Astrocyte (in vitro differentiated cells and primary cell): Measurements from ENCODE around the gene NR2F2. TPM values are rescaled to one million over a fixed set of nuclear protein-coding genes. Genes with fewer than 3 reads are reported as not detected.

ENCODE experiments used
- DNase-seq: peaks from one replicate; pipeline ENCODE4 v3.0.0-alpha.2; 2010; ENCODE audit warnings: low read depth
- FAIRE-seq: peaks from 2 replicates; lab custom pipeline; 2011; peaks lifted over from hg19 to GRCh38; lab: Jason Lieb, UNC
- H2AFZ ChIP-seq: 2 replicates; pipeline ENCODE4 v1.6.0; 2012; ENCODE audit warnings: low read depth, low read length, inconsistent platforms
- H3K27ac ChIP-seq: 2 replicates; pipeline ENCODE4 v1.5.1; 2011; ENCODE audit warnings: low read depth, low read length, inconsistent platforms
- H3K27me3 ChIP-seq: 2 replicates; pipeline ENCODE4 v1.6.0; 2011; ENCODE audit warnings: low read length, inconsistent platforms; ENCODE audit not compliant: insufficient read depth
- H3K36me3 ChIP-seq: 2 replicates; pipeline ENCODE4 v1.5.1; 2011; ENCODE audit warnings: low read length, inconsistent platforms; ENCODE audit not compliant: insufficient read depth
- H3K4me1 ChIP-seq: 2 replicates; pipeline ENCODE4 v1.5.1; 2011; ENCODE audit warnings: low read length, inconsistent platforms; ENCODE audit not compliant: insufficient read depth
- H3K4me2 ChIP-seq: 2 replicates; pipeline ENCODE4 v1.6.0; 2012; ENCODE audit warnings: low read length, inconsistent platforms
- H3K4me3 ChIP-seq: 2 replicates; pipeline ENCODE4 v1.5.1; 2011; ENCODE audit warnings: low read depth, mild to moderate bottlenecking, low read length, inconsistent platforms; ENCODE audit not compliant: insufficient read depth
- H3K79me2 ChIP-seq: 2 replicates; pipeline ENCODE4 v1.6.0; 2012; ENCODE audit warnings: mild to moderate bottlenecking, low read length, inconsistent platforms; ENCODE audit not compliant: insufficient read depth
- H3K9ac ChIP-seq: 2 replicates; pipeline ENCODE4 v1.6.0; 2012; ENCODE audit warnings: mild to moderate bottlenecking, low read length, inconsistent platforms
- H3K9me3 ChIP-seq: 2 replicates; pipeline ENCODE4 v1.5.1; 2012; ENCODE audit warnings: low read depth, mild to moderate bottlenecking, low read length, inconsistent platforms; ENCODE audit not compliant: insufficient read depth
- H4K20me1 ChIP-seq: 2 replicates; pipeline ENCODE4 v1.6.0; 2012; ENCODE audit warnings: low read length, inconsistent platforms; ENCODE audit not compliant: insufficient read depth
- H3K27ac Mint-ChIP-seq: one replicate; pipeline ENCODE4 v1.8.0; 2021; ENCODE audit warnings: mild to moderate bottlenecking, mixed read lengths; ENCODE audit not compliant: unreplicated experiment
- H3K27me3 Mint-ChIP-seq: one replicate; pipeline ENCODE4 v1.8.0; 2021; ENCODE audit warnings: low read depth, mixed read lengths; ENCODE audit not compliant: unreplicated experiment
- H3K36me3 Mint-ChIP-seq: one replicate; pipeline ENCODE4 v1.8.0; 2021; ENCODE audit warnings: low read depth, mixed read lengths; ENCODE audit not compliant: unreplicated experiment
- H3K4me1 Mint-ChIP-seq: one replicate; pipeline ENCODE4 v1.8.0; 2021; ENCODE audit warnings: low read depth, mixed read lengths; ENCODE audit not compliant: unreplicated experiment
- H3K4me3 Mint-ChIP-seq: one replicate; pipeline ENCODE4 v1.8.0; 2021; ENCODE audit warnings: mild to moderate bottlenecking, moderate library complexity, mixed read lengths; ENCODE audit not compliant: unreplicated experiment
- H3K9me3 Mint-ChIP-seq: one replicate; pipeline ENCODE4 v1.8.0; 2021; ENCODE audit warnings: mild to moderate bottlenecking, mixed read lengths; ENCODE audit not compliant: unreplicated experiment
- EZH2 ChIP-seq: IDR thresholded peaks from 2 replicates; pipeline ENCODE4 v1.6.1; 2012; ENCODE audit warnings: mild to moderate bottlenecking, low read length, inconsistent platforms; ENCODE audit not compliant: insufficient read depth
- total RNA-seq: library from RNA; stranded (reverse); gene quantifications from 2 replicates; pipeline ENCODE4 v1.2.1, GENCODE V29; 2021
- TF ChIP-seq, protein P1 (sequence below): IDR thresholded peaks from 2 replicates; pipeline ENCODE4 v1.5.1; 2011; ENCODE audit warnings: low read depth, mild to moderate bottlenecking, inconsistent platforms, low read length, moderate library complexity; ENCODE audit not compliant: insufficient read depth

NR2F2 gene
- total RNA-seq, 1 donor from 2014 or later: 75.8 TPM

DNA sequence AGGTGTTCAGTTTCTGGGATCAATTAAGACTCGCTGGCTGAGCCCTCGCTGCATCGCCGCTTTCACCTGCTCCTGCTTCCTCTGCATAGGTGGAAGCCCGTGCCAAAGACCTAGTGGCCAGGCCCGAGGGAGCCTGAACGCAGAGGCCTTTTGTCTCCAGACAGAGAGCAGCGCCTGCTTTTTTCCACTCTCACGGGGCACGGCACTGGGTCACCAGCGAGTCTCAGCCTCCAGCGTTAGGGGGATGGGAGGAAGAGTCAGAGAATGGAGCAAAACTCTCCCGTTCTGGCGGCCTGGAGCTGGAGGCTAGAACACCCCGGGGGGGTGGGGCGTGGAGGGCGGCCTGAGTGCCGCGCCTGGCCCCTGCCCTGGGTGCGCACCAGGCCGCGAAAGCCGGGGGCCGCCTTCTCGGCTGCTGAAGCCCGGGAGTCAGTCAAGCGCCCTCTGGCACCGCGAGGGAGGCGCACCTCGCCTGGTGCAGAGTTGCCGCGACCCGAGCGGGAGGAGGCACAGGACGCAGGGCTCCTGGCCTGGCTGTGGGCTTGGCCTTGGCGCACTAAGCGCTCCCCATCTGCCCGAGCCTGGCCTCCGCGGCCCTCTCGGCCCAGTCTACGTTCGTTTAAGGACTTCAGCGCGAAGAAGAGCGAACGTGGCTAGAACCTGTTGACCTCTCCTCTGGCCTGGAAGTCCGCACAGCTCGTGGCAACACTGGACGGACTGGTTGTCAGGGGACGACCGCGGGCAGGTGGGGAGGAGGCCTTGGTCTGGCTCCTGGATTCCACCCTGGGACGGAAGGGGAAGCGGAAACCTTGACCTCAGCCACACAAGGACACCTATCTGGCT, 21.5 kb downstream of the NR2F2 start:
- Mint-ChIP-seq H3K27ac (peak overlapping the region; percentile 66), H3K36me3 (peaks cover 14% of the 10 kb centered on the region), H3K4me1 (peaks cover 22% of the 10 kb centered on the region), H3K27me3 (peaks cover 56% of the 10 kb centered on the region), H3K4me3 (no peak overlapping the region), H3K9me3 (peaks cover 7% of the 10 kb centered on the region)
- DNase-seq (no peak), FAIRE-seq (no peak)
- Histone ChIP-seq H3K4me2 (peak overlapping the region; percentile 93), H3K27ac (peak overlapping the region; percentile 90), H3K79me2 (peaks cover 65% of the 10 kb centered on the region), H3K36me3 (peaks cover 18% of the 10 kb centered on the region), H3K4me1 (peaks cover 77% of the 10 kb centered on the region), H4K20me1 (peaks cover 29% of the 10 kb centered on the region), H3K27me3 (no peaks in the 10 kb centered on the region), H3K9ac (peak overlapping the region; percentile 96), H2AFZ (no peak overlapping the region), H3K4me3 (no peak overlapping the region), H3K9me3 (no peaks in the 10 kb centered on the region)
- TF ChIP-seq EZH2: no peak
- TF ChIP-seq, protein P1, sequence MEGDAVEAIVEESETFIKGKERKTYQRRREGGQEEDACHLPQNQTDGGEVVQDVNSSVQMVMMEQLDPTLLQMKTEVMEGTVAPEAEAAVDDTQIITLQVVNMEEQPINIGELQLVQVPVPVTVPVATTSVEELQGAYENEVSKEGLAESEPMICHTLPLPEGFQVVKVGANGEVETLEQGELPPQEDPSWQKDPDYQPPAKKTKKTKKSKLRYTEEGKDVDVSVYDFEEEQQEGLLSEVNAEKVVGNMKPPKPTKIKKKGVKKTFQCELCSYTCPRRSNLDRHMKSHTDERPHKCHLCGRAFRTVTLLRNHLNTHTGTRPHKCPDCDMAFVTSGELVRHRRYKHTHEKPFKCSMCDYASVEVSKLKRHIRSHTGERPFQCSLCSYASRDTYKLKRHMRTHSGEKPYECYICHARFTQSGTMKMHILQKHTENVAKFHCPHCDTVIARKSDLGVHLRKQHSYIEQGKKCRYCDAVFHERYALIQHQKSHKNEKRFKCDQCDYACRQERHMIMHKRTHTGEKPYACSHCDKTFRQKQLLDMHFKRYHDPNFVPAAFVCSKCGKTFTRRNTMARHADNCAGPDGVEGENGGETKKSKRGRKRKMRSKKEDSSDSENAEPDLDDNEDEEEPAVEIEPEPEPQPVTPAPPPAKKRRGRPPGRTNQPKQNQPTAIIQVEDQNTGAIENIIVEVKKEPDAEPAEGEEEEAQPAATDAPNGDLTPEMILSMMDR: no peak

DNA sequence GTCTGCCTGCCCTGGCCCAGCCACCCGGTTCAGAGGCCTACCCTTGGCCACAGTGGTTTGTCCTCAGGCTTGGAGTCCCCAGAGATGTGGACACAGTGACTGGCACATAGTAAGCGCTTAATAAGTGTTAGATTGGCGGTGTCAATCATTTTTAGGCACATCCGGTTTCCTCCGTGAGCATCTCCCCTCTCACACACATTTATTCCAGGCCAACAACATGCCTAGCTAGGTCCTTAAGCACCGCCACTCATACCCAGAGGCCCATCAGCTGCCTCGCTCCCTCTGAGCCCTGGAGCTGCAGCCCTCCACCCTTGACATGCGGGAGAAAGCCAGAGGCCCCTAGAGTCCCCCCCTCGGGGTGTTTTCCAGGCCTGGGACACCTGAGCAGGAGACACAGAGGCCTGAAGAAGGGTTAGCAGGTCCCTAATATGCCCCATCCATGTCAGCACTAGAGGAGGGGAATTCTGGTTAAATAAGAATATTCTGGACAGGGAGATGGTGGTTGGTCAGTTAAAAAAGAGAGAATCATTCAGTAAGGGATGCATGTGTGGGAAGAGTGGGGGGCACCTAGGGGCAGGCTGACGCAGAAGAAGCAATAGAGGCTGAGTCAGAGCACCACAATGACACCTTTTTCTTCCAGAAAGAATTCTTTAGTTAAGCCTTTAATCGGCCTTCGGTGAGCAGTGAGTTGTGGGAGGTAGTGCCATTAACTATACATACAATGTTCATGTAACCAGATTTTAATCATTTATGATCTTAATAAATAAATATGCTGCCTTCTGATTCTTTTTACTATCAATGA, 22.3 kb downstream of the NR2F2 start:
- H3K79me2 ChIP-seq: peaks cover 59% of the 10 kb centered on the region
- peaks cover 7% of the 10 kb centered on the region for H3K9me3 Mint-ChIP-seq
- TF ChIP-seq, protein P1: no peak
- TF ChIP-seq EZH2: no peak
- peak overlapping the region; percentile 93 for H3K4me2 ChIP-seq
- H3K9ac ChIP-seq: peak overlapping the region; percentile 96
- H3K4me1 ChIP-seq: peaks cover 73% of the 10 kb centered on the region
- H3K27me3 ChIP-seq: no peaks in the 10 kb centered on the region
- peak overlapping the region; percentile 47 for H3K4me3 Mint-ChIP-seq
- no peak overlapping the region for H2AFZ ChIP-seq
- H3K27me3 Mint-ChIP-seq: peaks cover 53% of the 10 kb centered on the region
- H4K20me1 ChIP-seq: peaks cover 26% of the 10 kb centered on the region
- H3K4me1 Mint-ChIP-seq: peaks cover 17% of the 10 kb centered on the region
- peaks cover 10% of the 10 kb centered on the region for H3K36me3 Mint-ChIP-seq
- peak overlapping the region; percentile 90 for H3K27ac ChIP-seq
- H3K27ac Mint-ChIP-seq: no peak overlapping the region
- H3K36me3 ChIP-seq: peaks cover 18% of the 10 kb centered on the region
- no peaks in the 10 kb centered on the region for H3K9me3 ChIP-seq
- H3K4me3 ChIP-seq: no peak overlapping the region
- no peak for FAIRE-seq
- DNase-seq: peak; percentile 90
